Eye (tissue), 1 donor: ENCODE data around the gene CAMK1D.

Experiments
- DNase-seq: peaks from one replicate; pipeline ENCODE4 v3.0.0-alpha.2; 2015

The CAMK1D gene

DNA sequence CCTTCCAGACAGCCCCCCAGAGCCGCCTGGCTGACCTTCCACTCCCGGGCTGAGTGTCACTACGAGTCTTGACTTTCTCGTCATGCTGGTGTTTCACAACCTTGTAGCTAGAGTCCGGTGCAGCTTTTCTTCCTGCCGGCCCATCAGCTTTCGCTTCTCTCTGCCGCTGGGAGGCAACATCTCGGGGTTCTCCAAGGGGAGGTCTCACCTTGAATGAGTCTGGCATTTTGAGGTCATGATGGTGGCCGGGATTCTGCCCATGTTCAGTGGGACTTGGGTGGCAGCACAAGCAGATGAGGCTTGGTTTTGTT is 285.2 kb downstream of the CAMK1D start:
- DNase-seq = no peak

DNA sequence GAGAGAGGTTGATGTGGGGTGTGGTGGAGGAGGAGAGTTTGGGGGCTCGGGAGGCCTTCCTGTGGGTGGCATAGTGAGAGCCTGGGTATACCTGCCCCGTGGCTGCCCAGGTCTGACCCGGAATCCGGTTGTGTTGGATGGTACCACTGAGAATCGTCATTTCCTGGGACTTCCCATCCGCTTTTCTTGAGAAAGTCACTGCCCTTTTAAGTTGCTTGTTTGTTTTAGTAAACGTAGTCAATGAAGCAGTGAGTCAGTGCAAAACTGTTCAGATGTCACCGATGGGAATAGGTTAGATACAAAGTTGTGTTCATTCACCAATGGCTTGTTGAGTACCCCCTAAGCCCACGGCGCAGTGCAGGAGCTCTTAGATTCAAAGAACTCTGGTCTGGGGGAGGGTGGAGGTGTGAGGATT is 285.8 kb downstream of the CAMK1D start:
- no peak for DNase-seq

DNA sequence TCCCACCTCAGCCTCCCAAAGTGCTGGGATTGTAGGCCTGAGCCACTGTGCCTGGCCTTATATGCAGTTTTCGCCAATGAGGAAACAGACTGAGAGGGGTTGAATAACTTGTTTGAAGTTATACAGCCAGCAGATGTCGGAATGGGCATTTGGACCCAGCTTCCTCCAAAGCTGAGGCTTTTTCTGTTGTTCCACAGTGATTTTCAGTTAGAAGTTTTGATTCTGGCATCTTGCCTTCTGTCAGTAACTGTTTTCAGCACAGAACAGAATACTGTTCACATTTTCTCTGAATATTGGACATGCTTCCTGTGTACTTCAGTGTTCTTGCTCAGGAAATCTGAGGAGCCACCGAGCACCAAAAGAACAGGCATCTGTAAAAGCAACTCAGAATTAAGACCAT is 287.2 kb downstream of the CAMK1D start:
- DNase-seq = no peak

DNA sequence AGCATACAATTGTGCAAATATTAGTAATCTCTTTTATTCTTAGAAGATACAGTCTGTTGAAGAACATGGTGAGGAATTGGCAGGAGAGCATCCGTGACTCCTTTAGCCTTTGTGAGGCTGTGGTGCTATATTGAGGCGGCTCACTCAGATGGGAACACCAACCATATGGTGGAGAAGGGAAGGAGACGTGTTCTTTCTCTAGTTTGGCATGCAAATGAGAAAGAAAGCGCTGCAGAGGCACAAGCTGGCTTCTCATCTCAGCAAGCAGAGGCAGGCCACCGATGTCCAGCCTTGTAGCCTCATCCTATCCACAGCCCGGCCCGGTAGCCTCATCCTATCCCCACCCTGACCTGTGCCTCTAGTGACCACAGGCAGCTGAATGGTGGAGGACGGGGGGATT is 288.3 kb downstream of the CAMK1D start:
- no peak for DNase-seq

DNA sequence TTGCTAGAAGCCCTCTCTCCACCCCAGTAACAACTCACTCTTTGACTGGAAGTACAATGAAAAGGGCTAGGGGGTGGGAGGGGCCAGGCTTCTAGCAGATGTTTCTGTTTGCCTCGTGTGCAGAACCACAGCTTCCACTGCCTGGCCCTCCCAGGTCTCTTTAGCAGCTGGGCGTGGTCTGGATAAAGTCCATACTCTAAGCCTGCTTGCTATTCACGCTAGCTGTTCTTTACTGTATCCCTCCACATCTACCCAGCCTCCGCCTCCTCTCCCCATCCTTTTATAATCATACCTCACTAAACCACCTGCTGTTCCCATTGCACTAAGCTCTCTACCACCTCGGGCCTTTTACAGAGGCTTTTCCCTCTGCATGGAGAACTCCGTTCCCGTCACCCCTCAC is 288.8 kb downstream of the CAMK1D start:
- DNase-seq = no peak

DNA sequence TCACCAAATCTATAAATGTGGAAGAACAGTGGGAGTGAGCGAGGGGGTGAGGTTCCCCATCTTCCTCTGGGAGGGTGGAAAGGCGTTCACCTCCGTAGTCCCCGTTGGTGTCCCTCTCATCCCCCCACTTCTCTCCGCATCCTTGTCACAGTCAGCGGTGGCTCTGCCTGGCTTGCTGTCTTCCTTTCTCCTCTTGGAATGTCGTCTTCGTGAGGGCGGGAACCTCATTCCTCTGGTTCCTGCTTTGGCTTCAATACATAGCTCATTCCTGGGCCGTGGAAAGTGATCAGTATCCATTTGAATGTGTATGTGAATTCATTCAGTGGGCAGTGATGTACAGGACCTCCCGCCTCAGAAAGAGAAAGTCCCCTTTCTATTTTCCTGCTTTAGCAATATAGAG is 289.4 kb downstream of the CAMK1D start:
- no peak for DNase-seq

DNA sequence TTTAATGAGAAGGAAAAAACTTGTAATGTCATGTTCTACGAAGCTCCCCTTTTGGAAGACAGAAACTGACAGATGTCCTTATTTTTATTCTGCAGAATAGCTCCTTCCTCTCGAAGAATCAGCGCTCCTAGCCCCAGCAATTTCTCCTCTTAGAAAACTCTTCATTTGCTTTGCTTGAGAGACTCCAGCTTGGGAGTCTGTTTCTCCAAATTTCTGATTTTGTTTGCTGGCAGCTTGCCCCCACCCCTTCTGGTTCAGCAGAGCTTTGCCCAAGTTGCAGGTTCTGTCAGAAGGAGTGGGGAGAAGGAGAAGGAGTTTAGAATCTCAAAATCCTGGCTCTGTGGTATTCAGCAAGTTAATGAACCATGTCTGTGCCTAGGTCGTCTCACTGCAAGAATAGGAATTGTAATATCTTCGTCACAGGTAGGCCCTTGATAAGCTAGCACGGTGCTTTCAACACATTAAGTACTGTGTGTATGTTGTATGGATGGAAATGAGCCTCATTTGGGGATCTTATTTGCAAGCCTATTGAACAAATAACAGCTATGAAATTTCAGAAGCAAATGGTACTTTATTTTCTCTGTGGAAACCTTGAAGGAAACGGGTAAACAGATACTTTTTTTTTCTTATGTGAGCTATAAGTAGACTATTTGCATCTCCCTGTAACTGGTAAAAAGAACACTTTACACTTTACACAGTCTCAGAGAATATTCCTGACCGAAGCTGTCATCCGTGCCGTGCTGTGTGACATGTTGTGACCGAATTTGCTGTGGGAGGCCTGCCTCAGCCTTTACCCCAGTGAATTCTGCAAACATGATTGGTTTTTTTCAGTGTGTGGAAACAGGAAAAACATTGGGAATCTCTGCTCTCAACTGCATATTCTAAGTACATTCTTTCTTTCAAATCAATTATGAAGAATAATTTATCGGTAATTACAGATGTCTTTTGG is 290.9 kb downstream of the CAMK1D start:
- no peak for DNase-seq

DNA sequence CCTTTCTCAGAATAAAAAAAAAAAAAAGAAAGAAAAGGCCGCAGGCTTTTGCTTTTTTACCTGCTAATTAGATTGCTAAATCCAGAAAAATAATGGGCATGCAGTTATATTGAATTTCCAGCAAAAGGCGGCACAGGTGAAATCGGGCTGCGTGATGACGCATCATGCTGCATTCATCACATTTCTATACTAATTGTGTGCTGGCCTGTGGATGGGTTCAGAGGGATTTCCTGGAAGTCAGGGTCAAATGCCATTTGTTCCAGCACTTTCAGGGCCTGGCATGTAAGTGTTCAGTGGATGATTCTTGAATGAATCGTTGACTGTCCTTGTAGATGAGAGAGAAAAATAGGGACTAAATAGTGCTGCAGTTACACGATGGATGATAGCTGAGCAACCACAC is 292.7 kb downstream of the CAMK1D start:
- DNase-seq = no peak

DNA sequence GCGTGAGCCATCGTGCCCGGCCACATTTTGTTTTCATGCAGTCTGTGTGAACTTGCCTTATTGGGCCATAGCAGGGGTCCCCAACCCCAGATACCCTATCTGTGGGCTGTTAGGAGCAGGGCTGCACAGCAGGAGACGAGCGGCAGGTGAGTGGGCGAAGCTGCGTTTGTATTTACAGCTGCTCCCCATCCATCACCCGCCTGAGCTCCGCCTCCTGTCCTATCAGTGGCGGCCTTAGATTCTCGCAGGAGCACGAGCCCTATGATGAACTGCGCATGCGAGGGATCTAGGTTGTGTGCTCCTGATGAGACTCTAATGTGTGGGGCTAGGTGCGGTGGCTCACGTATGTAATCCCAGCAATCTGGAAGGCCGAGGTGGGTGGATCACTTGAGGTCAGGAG is 293.9 kb downstream of the CAMK1D start:
- DNase-seq = no peak

DNA sequence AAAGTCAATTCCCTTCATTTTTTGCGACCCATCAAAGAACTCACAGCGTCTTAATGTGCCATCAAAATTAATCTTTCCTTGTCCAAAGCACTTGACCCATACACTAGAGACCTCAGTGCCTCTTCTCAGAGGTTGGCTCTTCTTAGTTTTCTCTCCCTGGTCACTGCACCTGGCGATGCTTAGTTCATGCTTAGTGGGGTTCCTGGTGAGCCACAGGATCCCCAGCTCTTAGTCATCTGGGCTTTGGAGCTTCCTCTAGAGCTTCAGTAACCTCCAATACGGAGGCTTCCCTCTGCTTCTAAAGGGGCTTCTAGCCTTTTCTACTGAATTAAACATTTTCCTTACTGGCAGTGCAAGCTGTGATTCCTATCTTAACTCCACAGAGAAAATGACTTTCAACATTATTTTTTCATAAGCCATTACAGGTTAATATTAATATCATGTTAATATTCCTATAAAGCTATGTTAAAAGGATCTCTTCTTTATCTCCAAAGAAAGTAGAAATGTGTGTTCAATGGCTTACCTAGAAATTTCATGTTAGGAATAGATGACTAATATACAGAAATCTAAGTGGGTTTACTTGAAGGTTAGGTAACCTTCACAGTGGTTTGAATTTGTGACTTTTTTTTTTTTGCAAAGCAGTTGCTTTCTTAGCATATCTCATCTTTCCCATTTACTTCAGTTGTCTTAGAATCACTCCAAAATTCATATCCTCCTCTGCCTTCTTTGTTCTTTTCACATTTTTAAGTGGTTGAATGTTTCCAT is 295.2 kb downstream of the CAMK1D start:
- no peak for DNase-seq

DNA sequence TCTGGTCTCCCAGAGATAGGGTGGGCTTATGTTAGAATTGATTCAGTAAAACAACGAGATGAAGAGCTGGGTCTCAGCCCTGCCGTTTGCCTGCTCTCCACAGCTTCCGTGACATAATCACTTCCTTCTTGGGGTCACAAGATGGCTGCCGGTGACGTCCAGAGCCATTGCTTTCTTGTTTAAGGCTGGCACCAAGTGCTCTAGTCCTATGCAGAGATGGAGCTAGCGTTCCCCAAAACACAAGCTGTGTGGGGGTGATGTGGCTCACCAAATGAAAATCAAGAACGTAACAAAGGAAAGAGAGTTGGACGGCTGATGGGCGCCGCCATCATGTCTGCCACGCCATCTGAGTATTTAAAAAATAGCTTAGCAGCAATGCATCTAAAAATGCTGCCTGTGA is 296.1 kb downstream of the CAMK1D start:
- DNase-seq = no peak

DNA sequence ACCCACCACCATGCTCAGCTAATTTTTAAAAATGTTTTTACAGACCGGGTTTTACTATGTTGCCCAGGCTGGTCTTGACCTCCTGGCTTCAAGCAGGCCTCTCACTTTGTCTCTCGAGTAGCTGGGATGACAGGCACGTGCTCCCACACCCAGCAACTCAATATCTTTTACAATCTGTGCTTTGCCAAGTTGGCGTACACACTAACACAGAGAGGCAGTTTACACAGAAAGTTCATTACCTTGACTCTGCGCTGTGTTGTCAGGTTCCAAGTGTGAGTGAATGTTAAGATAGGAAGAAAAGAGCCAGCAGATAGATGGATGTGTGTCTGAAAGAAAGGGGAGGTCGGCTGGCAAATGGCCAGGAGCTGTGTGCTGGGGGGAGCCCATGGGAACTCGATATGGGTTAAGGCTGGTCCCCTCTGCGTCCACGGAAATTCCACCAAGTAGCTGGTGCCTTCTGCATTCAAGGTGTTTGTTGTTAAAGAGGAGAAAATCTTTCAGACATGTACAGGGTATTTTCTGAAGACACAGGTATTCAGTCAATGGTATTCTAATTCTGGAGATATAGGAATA is 299.8 kb downstream of the CAMK1D start:
- DNase-seq = no peak

DNA sequence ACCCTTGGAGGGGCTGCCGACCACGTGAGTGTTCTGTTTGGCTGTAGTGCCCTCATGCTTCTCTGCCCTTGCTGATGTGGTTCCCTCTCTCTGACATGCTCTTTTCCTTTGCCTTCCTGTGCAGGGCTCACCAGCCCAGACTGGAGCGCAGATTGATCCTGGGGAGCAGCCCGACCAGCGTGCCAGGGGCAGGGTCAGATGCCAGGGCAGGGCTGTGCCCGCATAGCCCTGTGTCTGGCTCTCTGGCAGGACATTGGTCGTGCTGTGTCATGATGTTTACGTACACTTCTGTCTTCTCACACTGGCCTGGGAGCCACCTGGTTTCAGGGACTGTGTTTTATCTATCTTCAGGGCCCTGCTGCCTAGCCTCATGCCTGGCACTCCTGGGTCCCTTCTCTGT is 300.8 kb downstream of the CAMK1D start:
- no peak for DNase-seq

DNA sequence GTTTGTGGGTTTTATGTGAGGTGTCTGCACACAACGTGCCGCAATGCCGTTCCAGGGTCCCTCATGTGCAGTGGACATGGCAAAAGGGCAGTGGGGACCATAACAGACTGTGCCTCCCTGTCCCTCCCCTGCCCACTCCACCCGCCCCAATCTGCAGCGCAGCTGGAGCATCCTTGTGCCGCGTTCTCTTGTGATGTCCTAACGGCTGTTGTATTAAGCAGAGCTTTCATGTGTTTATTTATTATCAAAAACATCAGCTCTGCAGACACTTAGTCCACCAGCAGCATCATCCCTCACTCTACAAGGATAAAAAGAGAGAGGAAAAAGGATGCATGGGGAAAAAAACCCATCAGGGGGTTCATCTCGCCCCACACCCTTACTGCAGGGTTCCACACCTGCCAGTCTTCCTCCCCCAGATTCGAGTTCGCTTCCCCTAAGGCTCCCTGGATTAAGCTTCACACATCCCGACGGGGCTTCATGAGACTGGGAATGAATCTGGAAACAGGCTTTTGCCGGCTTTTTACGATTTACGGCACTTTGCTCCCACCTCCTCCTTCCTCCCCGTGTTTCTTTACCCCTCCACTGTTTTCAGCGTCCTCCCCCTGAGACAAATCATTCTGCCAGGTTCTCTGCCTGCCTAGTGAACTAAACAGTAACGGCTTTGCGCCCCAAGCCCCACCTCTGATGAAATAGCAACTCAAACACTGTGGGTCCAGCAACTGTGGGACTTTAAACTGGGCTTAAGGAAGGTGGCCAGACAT is 301.4 kb downstream of the CAMK1D start:
- no peak for DNase-seq

DNA sequence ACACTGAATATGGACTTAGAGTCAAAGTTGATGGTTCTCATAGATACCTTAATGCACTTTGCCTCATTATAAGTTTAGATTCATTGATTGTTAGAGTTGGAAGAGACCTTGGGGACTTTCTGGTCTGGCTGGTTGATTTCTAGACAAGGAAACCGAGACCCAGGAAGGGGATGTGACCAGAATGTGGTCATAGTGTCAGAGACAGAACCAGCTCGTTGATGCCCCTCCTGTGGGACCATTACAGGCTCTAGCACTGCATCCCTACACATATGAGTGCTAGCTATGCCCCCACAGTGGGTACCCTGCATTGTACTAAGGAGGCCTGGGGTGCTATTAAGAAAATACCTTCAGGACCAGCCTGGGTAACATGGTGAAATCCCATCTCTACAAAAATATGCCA is 306.6 kb downstream of the CAMK1D start:
- DNase-seq = no peak

DNA sequence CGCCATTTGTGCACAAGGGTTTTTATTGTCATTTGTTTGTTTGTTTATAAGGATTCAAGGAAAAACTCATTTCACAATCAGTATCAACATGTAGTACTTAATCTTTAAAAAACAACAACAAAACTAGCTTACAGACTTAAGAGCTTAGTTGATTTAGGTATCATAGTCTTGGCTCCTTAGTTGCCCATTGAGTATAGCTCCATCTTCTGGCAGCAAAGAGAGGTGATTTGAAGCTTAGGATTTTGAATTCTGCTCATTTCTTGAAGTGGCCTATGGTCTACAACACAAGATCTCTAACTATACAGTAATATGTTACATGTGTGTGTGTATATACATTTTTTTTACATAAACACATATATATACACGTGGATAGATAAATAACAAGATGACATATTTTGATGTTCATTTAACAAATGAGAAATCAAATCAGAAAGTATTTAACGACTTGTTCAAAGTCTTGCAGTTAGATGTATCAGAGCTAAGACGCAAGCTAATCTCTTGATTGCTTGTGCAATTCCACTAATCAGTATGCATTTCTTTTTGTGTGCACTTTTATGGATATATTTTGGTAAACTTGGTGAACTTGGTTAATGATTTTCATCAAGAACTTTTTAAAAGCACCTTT is 307.3 kb downstream of the CAMK1D start:
- no peak for DNase-seq

DNA sequence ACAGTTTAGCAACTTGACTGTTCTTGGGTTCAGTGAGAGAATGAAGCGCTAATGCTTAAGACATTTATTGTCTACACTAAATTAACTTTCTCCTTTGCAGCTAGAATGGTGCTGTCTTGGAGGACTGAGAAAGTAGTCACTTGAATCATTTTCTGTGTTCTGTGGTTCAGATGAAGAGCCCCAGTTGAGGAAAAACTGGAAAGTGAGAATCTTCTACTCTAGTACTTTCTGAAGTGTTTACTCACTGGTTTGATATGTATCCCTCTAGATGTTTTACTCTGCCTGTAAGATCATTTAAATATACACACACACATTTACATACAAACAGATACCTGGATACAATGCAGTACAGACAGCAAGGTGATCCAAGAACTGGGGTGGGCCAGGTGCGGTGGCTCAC is 308.1 kb downstream of the CAMK1D start:
- DNase-seq = no peak

DNA sequence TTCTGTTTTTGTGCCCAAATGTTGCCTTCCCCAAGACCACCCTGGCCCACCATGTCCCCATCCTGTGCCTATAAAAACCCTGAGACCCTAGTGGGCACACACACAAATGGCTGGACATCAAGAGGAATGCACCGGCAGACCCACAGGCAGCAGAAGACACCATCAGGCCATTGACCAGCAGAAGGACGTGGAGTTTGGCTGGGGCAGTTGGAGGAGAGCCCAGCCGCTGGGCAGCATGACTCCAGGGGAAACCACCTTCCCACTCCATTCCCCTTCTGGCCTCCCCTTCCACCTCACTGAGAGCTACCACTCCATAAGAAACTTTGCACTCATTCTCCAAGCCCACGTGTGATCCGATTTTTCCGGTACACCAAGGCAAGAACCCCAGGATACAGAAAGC is 309.2 kb downstream of the CAMK1D start:
- DNase-seq = no peak

DNA sequence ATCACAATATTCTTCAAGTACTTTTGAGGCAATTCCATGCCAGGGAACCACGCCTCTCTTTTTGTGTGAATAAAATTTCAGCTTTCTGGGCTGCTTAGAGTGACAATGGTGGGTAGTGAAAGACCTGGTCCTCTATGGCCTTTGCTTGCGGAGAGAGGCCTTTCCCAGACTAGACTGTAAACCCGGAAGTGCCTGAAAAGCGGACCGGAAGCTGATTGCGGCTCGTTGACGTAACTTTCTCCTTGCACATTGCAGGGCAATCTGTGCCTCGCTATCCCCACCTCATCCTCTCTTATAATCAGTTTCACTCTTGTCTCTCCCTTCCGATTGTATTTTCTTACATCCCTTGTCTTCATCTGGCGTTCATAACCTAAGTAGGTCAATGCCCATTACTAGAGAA is 310.4 kb downstream of the CAMK1D start:
- DNase-seq = no peak

DNA sequence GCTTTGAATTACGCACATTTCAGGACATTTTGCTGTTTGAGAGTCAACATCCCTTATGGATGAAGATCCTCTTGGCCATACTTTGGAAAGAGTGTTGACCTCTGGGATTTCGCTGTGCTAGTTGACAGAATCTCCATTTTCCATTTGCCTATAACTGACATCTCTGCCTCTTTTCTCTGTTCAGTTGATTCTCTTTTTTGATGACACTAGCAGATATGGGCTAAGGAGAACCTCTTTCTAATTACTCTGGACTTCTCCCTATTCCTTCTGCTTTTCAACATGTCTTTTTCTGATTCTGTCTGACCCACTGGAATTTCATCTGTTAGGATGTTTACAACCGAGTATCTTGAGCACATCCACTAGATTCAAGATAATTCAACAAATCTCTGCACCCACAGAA is 311.5 kb downstream of the CAMK1D start:
- DNase-seq = no peak

DNA sequence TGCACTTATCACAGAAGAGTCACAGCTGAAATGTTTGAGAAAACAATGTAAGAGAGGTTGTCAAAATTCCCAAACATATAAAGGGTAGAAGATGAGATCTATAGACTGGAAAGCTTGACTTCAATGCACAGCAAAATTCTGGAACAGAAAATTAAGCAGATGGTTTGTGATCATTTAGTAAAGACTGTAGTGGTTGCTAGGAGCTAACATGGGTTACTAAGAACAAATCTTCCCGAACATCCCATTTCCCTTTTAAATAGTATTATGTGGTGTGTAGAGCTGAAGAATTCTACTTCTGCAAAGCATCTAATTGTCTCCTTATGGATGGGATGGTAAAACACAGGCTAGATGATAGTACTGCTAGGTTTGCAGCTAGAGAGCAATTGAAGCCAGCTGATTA is 312.3 kb downstream of the CAMK1D start:
- DNase-seq = no peak

DNA sequence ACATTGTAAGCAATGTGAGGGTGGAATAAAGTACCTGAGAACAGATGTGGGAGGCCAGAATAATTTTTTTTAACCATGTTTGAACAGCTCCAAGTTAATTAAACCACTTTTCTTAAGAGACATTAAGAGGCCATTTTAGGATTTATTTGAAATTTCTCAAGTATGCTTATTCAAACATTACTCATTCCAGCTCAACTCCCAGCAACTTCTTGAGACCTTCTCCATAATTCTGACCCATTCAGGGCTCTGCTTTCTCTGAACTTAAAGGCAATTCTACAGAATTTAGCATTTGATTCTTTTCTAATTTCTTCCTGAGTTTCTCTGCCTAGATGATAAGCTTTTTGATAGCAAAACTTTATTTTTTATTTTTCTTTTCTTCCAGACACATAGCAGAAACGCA is 314.5 kb downstream of the CAMK1D start:
- no peak for DNase-seq

DNA sequence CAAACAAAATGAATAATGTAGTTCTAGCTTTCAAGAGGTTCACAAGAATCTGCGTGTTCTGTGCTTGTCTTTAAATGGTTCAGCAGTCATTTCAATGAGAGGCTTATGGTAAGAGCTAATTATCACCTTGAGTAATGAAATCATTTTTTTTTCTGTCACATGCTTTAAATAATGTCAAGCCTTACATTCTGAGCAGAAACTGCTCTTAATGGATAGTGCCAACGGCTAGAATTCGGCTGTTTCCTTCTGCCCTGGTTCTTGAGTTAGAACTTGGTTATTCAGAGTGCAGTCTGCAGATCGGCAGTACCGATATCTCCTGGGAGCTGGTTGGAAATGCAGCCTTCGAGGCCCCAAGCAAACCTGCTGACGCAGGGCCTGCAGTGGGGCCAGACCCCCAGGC is 316.2 kb downstream of the CAMK1D start:
- no peak for DNase-seq
